Activated T-helper 1 cell treated with anti-CD3 and anti-CD28 coated beads, Interleukin-12 subunit alpha, Interleukin-12 subunit beta, Interleukin-2, Interleukin-4 antibody, amounts not matched to agents 30 ng/mL and 10 ng/mL and 1 ng/mL, durations not matched to agents 14 hours and 24 hours and 36 hours (primary cell): ENCODE results near the gene MBD2. TPM values are rescaled to one million over a fixed set of nuclear protein-coding genes. Genes with fewer than 3 reads are reported as not detected.

Experiments used
- DNase-seq: peaks from one replicate; pipeline ENCODE4 v3.0.0; 2021; ENCODE audit warnings: low spot score
- H3K27ac Mint-ChIP-seq: one replicate; pipeline ENCODE4 v1.8.0; 2021; ENCODE audit warnings: mild to moderate bottlenecking, mixed read lengths
- H3K27me3 Mint-ChIP-seq: one replicate; pipeline ENCODE4 v1.8.0; 2022; ENCODE audit warnings: mild to moderate bottlenecking, moderate library complexity, mixed read lengths; ENCODE audit not compliant: insufficient read depth
- H3K36me3 Mint-ChIP-seq: one replicate; pipeline ENCODE4 v1.8.0; 2021; ENCODE audit warnings: low read depth, mixed read lengths
- H3K4me1 Mint-ChIP-seq: one replicate; pipeline ENCODE4 v1.8.0; 2021; ENCODE audit warnings: low read depth, mixed read lengths
- H3K4me3 Mint-ChIP-seq: one replicate; pipeline ENCODE4 v1.8.0; 2021; ENCODE audit warnings: mild to moderate bottlenecking, moderate library complexity, mixed read lengths
- H3K9me3 Mint-ChIP-seq: one replicate; pipeline ENCODE4 v1.8.0; 2021; ENCODE audit warnings: mixed read lengths
- intact Hi-C: fragments of 100-400 bp; cut with micrococcal nuclease; formaldehyde crosslinking; loops from one replicate; pipeline ENCODE4 v1.15.1; 2024
- total RNA-seq: library from RNA; stranded (reverse); gene quantifications from 2 replicates; pipeline ENCODE4 v1.2.3, GENCODE V29; 2022

Gene MBD2
- total RNA-seq, 1 donor from 2014 or later = 223 TPM

DNA sequence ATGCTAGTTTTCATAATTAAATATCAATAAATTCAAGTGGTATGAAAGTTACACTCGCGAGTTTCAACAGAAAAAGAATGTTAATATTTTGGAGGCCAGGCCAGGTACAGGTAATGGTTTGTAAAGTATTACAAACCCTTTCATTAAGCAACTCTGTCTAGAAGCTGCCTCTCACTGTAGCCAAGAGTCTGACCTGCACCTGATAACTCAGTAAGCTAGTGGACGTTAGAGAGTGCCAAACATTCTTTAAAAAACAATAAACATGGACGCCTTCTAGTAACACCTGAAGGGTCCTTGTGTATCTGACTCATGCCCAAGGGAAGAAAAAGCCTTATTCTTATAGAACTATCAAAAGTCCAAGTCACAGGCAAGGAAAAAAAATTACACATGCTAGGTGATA lies 70.2 kb downstream of the MBD2 start:
- no peak for DNase-seq
- H3K36me3 Mint-ChIP-seq = peaks cover 69% of the 10 kb centered on the region
- peaks cover 40% of the 10 kb centered on the region for H3K4me1 Mint-ChIP-seq
- H3K4me3 Mint-ChIP-seq = no peak overlapping the region
- intact Hi-C loops = no loop called here
- H3K27me3 Mint-ChIP-seq = no peaks in the 10 kb centered on the region
- H3K27ac Mint-ChIP-seq = no peak overlapping the region
- H3K9me3 Mint-ChIP-seq = no peaks in the 10 kb centered on the region

DNA sequence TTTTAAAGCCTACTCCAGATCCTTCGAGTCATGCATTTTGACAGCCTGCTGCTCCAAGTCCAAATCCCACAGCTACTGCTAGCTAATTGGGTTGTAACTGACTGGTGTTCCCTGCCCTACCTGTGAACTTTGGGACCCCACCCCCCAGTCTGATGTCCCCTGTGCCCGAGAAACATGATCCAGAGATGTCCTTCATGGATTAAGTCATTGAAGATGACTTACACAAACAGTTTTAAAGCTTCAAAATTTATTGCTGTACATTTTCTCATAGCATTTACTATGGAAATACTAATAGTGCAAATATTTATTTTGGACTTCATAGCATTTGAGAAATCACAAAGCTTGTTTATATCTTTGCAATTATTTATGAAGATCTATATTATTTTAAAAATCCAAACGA lies 73.1 kb downstream of the MBD2 start:
- no peak overlapping the region for H3K27ac Mint-ChIP-seq
- no peak overlapping the region for H3K4me3 Mint-ChIP-seq
- H3K27me3 Mint-ChIP-seq = no peaks in the 10 kb centered on the region
- H3K4me1 Mint-ChIP-seq = peaks cover 64% of the 10 kb centered on the region
- intact Hi-C loops = no loop called here
- H3K9me3 Mint-ChIP-seq = peaks cover 4% of the 10 kb centered on the region
- DNase-seq = no peak
- H3K36me3 Mint-ChIP-seq = peaks cover 58% of the 10 kb centered on the region

DNA sequence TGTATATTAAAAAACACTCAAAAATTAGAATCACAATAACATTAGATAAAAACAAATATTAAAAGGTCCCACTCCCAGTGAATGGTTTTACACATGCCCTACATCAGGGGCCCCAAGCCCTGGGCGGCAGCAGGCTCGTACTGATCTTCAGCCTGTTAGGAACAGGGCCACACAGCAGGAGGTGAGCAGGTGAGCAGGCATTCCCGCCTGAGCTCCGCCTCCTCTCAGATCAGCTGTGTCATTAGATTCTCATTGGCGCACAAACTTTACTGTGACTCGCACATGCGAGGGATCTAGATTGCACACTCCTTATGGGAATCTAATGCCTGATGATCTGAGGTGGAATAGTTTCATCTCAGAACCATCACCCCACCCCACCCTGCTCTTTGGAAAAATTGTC lies 74.2 kb downstream of the MBD2 start:
- Mint-ChIP-seq H3K9me3 (peaks cover 4% of the 10 kb centered on the region), H3K27ac (peak overlapping the region; percentile 71), H3K4me3 (no peak overlapping the region), H3K27me3 (no peaks in the 10 kb centered on the region), H3K4me1 (peaks cover 65% of the 10 kb centered on the region), H3K36me3 (peaks cover 53% of the 10 kb centered on the region)
- intact Hi-C loops = no loop called here
- DNase-seq = no peak

DNA sequence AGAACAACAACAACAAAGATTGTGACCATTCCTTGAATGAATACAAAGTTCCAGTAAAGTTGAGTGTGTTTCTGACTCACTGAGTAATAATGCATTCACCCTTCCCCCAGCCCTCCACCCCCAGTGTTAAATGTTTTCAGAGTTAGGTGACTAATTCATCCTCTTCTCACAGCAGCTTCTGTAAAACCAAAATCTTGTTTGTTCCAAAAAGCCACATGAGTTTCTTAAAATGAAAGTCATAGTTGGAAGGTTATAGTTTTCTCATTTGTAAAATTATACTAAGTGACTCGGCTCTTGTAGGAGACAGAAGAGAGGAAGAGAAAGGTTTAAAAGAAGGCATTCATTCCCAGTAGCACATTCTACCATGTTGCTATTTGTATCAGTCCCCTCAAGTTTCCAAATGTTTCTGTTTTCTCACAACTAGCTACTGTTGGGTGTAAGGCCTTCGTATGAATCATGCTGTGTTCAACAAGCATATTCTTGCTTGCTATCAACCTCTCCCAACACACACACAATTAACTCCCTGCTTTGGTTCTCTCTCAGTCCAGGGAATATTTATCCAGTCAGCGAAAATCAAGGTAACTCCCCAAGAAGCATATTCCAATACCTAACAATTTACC lies 75.3 kb downstream of the MBD2 start:
- H3K27ac Mint-ChIP-seq = peak overlapping the region; percentile 96

DNA sequence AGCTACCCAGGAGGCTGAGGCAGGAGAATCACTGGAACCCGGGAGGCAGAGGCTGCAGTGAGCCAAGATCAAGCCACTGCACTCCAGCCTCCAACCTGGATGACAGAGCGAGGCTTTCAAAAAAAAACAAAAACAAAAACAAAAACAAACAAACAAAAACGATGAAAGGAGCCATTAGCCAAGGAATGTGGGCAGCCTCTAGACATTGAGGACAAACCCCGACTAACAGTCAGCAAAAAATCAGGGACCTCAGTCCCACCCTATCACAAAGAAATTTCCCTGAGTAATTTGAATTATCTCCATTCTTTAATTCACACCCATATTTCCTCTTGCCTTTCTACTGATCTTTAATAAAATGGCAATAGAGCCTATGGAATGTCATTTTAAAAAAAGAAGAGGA lies 75.8 kb downstream of the MBD2 start:
- no peaks in the 10 kb centered on the region for H3K27me3 Mint-ChIP-seq
- DNase-seq = no peak
- H3K4me1 Mint-ChIP-seq = peaks cover 65% of the 10 kb centered on the region
- H3K36me3 Mint-ChIP-seq = peaks cover 39% of the 10 kb centered on the region
- peak overlapping the region; percentile 73 for H3K4me3 Mint-ChIP-seq
- H3K9me3 Mint-ChIP-seq = peaks cover 7% of the 10 kb centered on the region
- intact Hi-C loops = loop anchor here (1.0 to 10.0 kb wide), 12 partner anchors 15 to 566 kb away; partner anchors contain the start of genes C18orf54, MBD2 and STARD6
- peak overlapping the region; percentile 96 for H3K27ac Mint-ChIP-seq

More for the DNA sequence above, 75.3 kb downstream of the MBD2 start:
- H3K9me3 Mint-ChIP-seq = peaks cover 4% of the 10 kb centered on the region
- intact Hi-C loops = loop anchor here (1.0 to 10.0 kb wide), 12 partner anchors 14 to 566 kb away; partner anchors contain the start of genes C18orf54, MBD2 and STARD6
- H3K4me1 Mint-ChIP-seq = peaks cover 65% of the 10 kb centered on the region
- peak overlapping the region; percentile 73 for H3K4me3 Mint-ChIP-seq
- H3K36me3 Mint-ChIP-seq = peaks cover 43% of the 10 kb centered on the region
- DNase-seq = peak; percentile 31
- no peaks in the 10 kb centered on the region for H3K27me3 Mint-ChIP-seq

DNA sequence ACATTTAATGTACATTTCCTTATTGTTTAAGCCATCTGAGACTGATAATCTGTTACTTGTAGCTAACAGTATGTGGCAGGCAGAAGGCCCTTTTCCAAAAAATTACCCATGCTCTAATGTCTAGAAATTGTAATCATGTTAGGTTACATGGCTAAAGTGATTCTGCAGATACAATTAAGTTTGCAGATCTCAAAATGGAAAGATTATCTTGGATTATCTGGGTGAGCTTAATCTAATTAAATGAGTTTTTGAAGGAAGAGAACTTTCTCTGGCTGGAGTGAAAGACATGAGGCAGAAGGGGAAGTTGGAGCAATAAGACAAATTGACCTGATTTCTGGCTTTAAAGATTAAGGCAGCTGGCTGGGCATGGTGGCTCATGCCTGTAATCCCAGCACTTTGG lies 76.3 kb downstream of the MBD2 start:
- intact Hi-C loops = loop anchor here (10.0 kb wide), 1 partner anchor 567 kb away; no protein-coding TSS in a partner anchor
- Mint-ChIP-seq H3K9me3 (peaks cover 12% of the 10 kb centered on the region), H3K27ac (peak overlapping the region; percentile 96), H3K36me3 (peaks cover 38% of the 10 kb centered on the region), H3K4me3 (peak overlapping the region; percentile 55), H3K4me1 (peaks cover 64% of the 10 kb centered on the region), H3K27me3 (no peaks in the 10 kb centered on the region)
- DNase-seq = no peak

DNA sequence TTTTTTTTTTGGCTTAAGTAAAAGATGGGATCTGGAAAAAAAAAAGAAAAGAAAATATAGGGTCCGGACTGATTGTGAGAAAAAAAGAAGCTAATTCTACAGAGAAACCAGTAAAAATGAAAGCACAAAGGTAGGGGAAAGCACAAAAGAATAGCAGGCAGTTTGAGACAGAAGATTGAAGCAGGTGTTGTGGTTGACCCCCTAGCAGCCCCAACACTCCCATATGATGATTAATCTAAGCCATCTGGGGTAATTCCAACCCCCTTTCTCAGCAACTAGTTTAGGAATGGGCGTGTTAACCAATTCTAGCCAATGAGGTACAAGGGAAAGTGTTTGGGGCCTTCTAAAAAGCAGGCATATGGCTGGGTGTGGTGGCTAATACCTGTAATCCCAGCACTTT lies 77.0 kb downstream of the MBD2 start:
- Mint-ChIP-seq H3K9me3 (peaks cover 17% of the 10 kb centered on the region), H3K36me3 (peaks cover 36% of the 10 kb centered on the region), H3K27ac (peak overlapping the region; percentile 96), H3K4me1 (peaks cover 61% of the 10 kb centered on the region), H3K4me3 (no peak overlapping the region), H3K27me3 (no peaks in the 10 kb centered on the region)
- intact Hi-C loops = loop anchor here (10.0 kb wide), 1 partner anchor 567 kb away; no protein-coding TSS in a partner anchor
- DNase-seq = peak; percentile 16

DNA sequence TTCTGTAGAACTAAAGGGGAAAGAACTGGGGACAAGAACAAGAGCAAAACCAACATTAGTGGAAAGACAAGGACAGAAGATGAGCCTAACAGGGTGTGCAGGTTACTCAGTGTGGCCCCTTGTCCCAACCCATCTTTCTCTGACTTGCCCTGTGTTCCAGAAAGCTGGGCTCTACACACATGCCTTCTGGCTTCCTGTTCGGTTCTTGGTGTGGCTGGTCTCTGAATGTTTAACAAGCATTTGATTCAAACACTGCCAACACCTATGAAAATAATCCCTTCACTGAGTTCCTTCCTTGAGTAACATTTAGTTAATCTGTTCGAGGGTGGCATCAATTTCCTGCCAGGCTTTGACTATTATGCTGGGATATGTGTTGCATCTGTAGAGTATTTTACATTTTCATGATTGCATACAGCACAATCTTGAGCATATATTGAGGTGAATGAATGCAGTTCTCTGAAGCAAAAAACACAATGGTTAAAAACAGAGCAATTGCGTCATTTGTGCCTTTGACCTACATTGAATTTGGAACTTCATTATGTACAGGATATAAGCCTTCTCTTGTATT lies 83.3 kb downstream of the MBD2 start:
- peaks cover 46% of the 10 kb centered on the region for H3K36me3 Mint-ChIP-seq
- no peaks in the 10 kb centered on the region for H3K27me3 Mint-ChIP-seq
- no peak overlapping the region for H3K4me3 Mint-ChIP-seq
- no peak for DNase-seq
- no peak overlapping the region for H3K27ac Mint-ChIP-seq
- intact Hi-C loops = loop anchor here (10.0 kb wide), 1 partner anchor 574 kb away; no protein-coding TSS in a partner anchor
- H3K4me1 Mint-ChIP-seq = peaks cover 30% of the 10 kb centered on the region
- H3K9me3 Mint-ChIP-seq = peaks cover 58% of the 10 kb centered on the region

DNA sequence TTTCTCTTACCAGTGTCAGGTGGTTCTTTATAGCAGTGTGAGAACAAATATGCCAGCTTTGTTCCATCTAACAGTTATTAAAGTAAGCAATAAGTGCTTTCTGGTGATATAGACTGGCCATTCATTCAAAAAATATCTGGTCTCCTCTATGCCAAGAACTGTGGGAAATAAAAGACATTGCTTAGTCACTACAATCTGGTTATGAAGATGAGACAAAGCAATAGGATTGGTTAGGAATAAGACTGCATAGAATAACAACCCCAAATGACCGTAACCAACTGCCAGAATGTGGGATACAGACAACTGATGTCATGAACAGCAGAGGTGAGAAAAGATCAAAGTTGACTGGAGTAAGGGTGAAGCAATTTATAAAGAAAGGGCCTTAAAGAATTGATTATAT lies 83.8 kb downstream of the MBD2 start:
- Mint-ChIP-seq H3K27me3 (no peaks in the 10 kb centered on the region), H3K4me1 (peaks cover 30% of the 10 kb centered on the region), H3K36me3 (peaks cover 46% of the 10 kb centered on the region), H3K4me3 (no peak overlapping the region), H3K27ac (no peak overlapping the region), H3K9me3 (peaks cover 58% of the 10 kb centered on the region)
- intact Hi-C loops = loop anchor here (10.0 kb wide), 1 partner anchor 574 kb away; no protein-coding TSS in a partner anchor
- DNase-seq = no peak

DNA sequence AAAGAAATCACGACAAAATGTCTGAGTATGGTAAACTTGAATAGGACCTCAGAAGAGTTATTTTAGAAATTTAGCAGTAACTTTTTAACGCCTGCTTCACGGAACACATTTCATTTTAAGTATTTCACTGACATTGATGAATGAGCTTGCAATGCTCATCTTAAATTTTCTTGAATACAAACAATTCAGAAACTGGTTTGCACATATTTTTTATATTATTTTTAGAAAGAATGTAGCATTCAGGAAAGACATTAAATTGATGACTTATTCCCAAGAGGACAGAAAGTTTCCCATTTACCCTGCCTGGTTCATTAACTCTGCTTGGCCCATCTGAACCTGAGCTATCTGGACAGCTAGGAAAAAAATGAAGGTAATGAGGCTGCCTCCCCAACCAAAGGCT lies 89.3 kb downstream of the MBD2 start:
- Mint-ChIP-seq H3K27me3 (no peaks in the 10 kb centered on the region), H3K27ac (no peak overlapping the region), H3K4me1 (peaks cover 24% of the 10 kb centered on the region), H3K9me3 (peaks cover 24% of the 10 kb centered on the region), H3K4me3 (no peak overlapping the region), H3K36me3 (peaks cover 23% of the 10 kb centered on the region)
- DNase-seq = no peak
- intact Hi-C loops = no loop called here

DNA sequence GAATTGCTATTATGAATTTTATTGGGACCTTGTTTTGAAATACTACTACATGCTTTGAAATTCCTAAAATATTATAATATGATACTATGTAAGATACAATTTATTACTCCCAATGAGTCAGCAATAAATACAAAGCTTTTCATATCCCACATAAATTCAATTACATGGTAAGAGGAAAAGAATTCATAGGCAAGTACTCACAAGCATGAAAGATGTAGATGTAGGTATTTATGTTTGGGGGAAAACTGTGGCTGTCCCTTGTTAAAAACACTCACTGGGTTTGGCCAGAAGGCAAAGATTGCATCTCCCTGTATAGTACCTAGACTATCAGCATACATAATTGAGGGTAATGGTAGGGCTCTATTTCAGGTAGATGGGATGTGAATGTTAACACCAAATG lies 90.4 kb downstream of the MBD2 start:
- H3K36me3 Mint-ChIP-seq = peaks cover 19% of the 10 kb centered on the region
- H3K4me3 Mint-ChIP-seq = no peak overlapping the region
- no peak for DNase-seq

DNA sequence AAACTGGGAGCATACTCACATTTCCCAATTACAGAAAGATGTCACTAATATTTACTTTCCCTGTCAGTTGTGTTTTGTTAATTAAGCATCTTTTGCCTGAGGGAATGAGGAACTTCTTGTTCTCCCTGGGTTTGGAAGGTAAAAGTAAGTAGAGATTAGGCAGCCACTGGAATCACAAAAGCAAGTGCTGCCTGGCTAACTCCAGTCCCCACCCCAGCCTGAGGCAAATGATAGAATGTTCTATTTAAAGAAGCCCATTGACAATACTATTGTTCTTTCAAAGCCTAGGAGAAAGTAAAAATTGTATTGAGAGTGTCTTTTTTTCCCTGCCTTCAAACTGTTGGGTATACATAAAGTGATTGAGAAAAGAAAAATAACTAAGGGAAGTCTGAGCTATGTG lies 93.8 kb downstream of the MBD2 start:
- intact Hi-C loops = no loop called here
- Mint-ChIP-seq H3K4me3 (no peak overlapping the region), H3K27ac (no peak overlapping the region), H3K36me3 (peaks cover 7% of the 10 kb centered on the region), H3K4me1 (peaks cover 44% of the 10 kb centered on the region), H3K27me3 (no peaks in the 10 kb centered on the region), H3K9me3 (no peaks in the 10 kb centered on the region)
- no peak for DNase-seq

More for the DNA sequence above, 90.4 kb downstream of the MBD2 start:
- intact Hi-C loops = no loop called here
- peaks cover 35% of the 10 kb centered on the region for H3K4me1 Mint-ChIP-seq
- no peaks in the 10 kb centered on the region for H3K27me3 Mint-ChIP-seq
- H3K27ac Mint-ChIP-seq = no peak overlapping the region
- peaks cover 15% of the 10 kb centered on the region for H3K9me3 Mint-ChIP-seq

DNA sequence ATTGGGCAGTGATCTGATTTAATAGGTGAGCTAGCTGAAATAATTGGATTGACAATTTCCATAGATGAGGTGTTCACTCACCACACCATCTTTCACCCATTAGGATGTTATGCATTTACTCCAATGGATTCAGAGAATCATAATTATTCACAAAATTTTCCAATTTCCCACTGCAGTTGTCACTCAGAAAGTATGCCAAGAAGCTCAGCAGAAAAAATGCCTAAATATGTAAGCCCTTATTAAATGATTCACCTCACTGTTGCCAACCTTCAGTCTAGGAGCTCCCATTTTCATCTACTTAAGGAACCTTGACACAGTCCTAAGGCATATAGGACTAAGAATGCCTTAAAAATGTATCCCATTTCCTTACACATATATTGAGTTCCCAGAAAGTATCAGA lies 94.3 kb downstream of the MBD2 start:
- H3K36me3 Mint-ChIP-seq = peaks cover 7% of the 10 kb centered on the region
- H3K4me1 Mint-ChIP-seq = peaks cover 45% of the 10 kb centered on the region
- intact Hi-C loops = no loop called here
- H3K4me3 Mint-ChIP-seq = no peak overlapping the region
- H3K27me3 Mint-ChIP-seq = no peaks in the 10 kb centered on the region
- DNase-seq = no peak
- no peaks in the 10 kb centered on the region for H3K9me3 Mint-ChIP-seq
- H3K27ac Mint-ChIP-seq = no peak overlapping the region
